Keratinocyte (primary cell): ENCODE results near the gene SIVA1. TPM values are rescaled to one million over a fixed set of nuclear protein-coding genes. Genes with fewer than 3 reads are reported as not detected.

ENCODE experiments used
- DNase-seq: peaks from one replicate; pipeline ENCODE4 v3.0.0-alpha.2; 2011; ENCODE audit warnings: low read depth, missing footprints, low spot score
- FAIRE-seq: peaks from 2 replicates; lab custom pipeline; 2011; peaks lifted over from hg19 to GRCh38; lab: Jason Lieb, UNC
- H2AFZ ChIP-seq: 2 replicates; pipeline ENCODE4 v1.6.0; 2012; ENCODE audit warnings: low read length, control low read depth, inconsistent platforms; ENCODE audit not compliant: control insufficient read depth
- H3K27ac ChIP-seq: 2 replicates; pipeline ENCODE4 v1.5.1; 2011; ENCODE audit warnings: low read length; ENCODE audit not compliant: control insufficient read depth, insufficient read depth
- H3K27me3 ChIP-seq: 3 replicates; pipeline ENCODE4 v1.6.0; 2011; ENCODE audit warnings: low read length; ENCODE audit not compliant: control insufficient read depth, insufficient read depth; ENCODE audit errors: extremely low read depth
- H3K36me3 ChIP-seq, 2 experiments: 2 replicates in 1 of 2; 3 replicates in 1 of 2; pipeline ENCODE4 v1.5.1; 2011; ENCODE audit warnings: low read length in 2 of 2, mild to moderate bottlenecking in 1 of 2; ENCODE audit not compliant: control insufficient read depth in 2 of 2, insufficient read depth in 2 of 2; ENCODE audit errors: extremely low read depth in 1 of 2
- H3K4me1 ChIP-seq: 3 replicates; pipeline ENCODE4 v1.5.1; 2011; ENCODE audit warnings: low read length; ENCODE audit not compliant: control insufficient read depth, insufficient read depth; ENCODE audit errors: extremely low read depth
- H3K4me2 ChIP-seq: 3 replicates; pipeline ENCODE4 v1.6.0; 2011; ENCODE audit warnings: low read depth, low read length; ENCODE audit not compliant: control insufficient read depth, insufficient read depth; ENCODE audit errors: extremely low read depth
- H3K4me3 ChIP-seq, 3 experiments: fragments of 200-600 bp in 1 of 3; sonication (generic) in 1 of 3; 2 replicates in 2 of 3; 3 replicates in 1 of 3; pipeline ENCODE4 v1.5.1; 2011 to 2016; ENCODE audit warnings: low read length in 3 of 3, mild to moderate bottlenecking in 3 of 3, control low read depth in 2 of 3, inconsistent platforms in 1 of 3, low read depth in 1 of 3, mixed read lengths in 1 of 3, mixed run types in 1 of 3, moderate library complexity in 1 of 3; ENCODE audit not compliant: control insufficient read depth in 2 of 3, insufficient read depth in 2 of 3; ENCODE audit errors: extremely low read depth in 1 of 3
- H3K79me2 ChIP-seq: 2 replicates; pipeline ENCODE4 v1.6.0; 2012; ENCODE audit warnings: low read length; ENCODE audit not compliant: control insufficient read depth, insufficient read depth
- H3K9ac ChIP-seq: 3 replicates; pipeline ENCODE4 v1.6.0; 2011; ENCODE audit warnings: low read length; ENCODE audit not compliant: control insufficient read depth, insufficient read depth; ENCODE audit errors: extremely low read depth
- H3K9me1 ChIP-seq: 3 replicates; pipeline ENCODE4 v1.6.0; 2011; ENCODE audit warnings: low read length; ENCODE audit not compliant: control insufficient read depth, insufficient read depth; ENCODE audit errors: extremely low read depth
- H3K9me3 ChIP-seq: 2 replicates; pipeline ENCODE4 v1.5.1; 2012; ENCODE audit warnings: low read depth, low read length; ENCODE audit not compliant: control insufficient read depth
- H4K20me1 ChIP-seq: 3 replicates; pipeline ENCODE4 v1.6.0; 2011; ENCODE audit warnings: low read length; ENCODE audit not compliant: control insufficient read depth, insufficient read depth; ENCODE audit errors: extremely low read depth
- EZH2 ChIP-seq: IDR thresholded peaks from one replicate; pipeline ENCODE4 v1.6.1; 2012; ENCODE audit warnings: inconsistent platforms, mild to moderate bottlenecking, low read length, moderate library complexity
- dilution Hi-C: fragments of 300-500 bp; cut with MboI; formaldehyde crosslinking; loops from one replicate; pipeline ENCODE4 v1.7.0; 2020; ENCODE audit warnings: low sequenced_read_pairs; ENCODE audit not compliant: extremely low pct_ligation_motif_present
- polyA plus RNA-seq, 5 experiments: library from polyadenylated mRNA; depleted of rRNA in 3 of 5; stranded (reverse) in 3 of 5; stranded (forward) in 1 of 5; unstranded in 1 of 5; fragments of >200 nt; gene quantifications; 1 replicate in 1 of 5; 2 replicates in 3 of 5; 3 replicates in 1 of 5; pipeline versions ENCODE4 v1.2.1 to v1.2.3, GENCODE V29; 2011 to 2012; ENCODE audit warnings: missing spikeins in 2 of 5, low read depth in 1 of 5, low replicate concordance in 1 of 5
- TF ChIP-seq, protein P1 (sequence below), 3 experiments: IDR thresholded peaks in 1 of 3; conservative IDR thresholded peaks in 1 of 3; optimal IDR thresholded peaks in 1 of 3; 2 replicates in 2 of 3; 3 replicates in 1 of 3; pipeline versions ENCODE3 to v1.5.1; 2011; ENCODE audit warnings: low read length in 3 of 3, mild to moderate bottlenecking in 3 of 3, moderate library complexity in 2 of 3, control low read depth in 1 of 3, inconsistent platforms in 1 of 3; ENCODE audit not compliant: insufficient read depth in 2 of 3; ENCODE audit errors: extremely low read depth in 1 of 3

Gene SIVA1
- polyA plus RNA-seq, 1 donor (not counting 4 experiments of a cell fraction or from before 2014, with no cell fraction given): 35.3 TPM

DNA sequence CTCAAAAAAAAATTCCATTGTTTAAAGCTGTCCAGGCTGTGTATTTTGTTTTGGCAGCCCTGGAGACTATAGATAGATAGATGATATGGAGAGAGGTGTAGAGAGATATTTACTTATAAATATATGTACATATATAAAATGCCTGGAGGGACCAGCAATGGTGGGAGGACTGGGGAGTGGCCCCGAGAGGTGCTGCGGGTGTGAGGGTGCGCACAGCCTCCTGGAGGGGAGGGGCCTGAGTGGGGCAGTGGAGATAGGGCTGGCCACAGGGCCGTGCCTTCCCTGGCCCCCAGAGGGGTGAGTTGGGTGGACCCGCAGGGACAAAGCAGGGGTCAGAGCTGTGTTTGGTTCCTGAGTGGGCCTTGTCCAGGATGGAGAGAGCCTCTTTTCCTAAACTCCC lies 22.5 kb upstream of the SIVA1 start:
- no peak for DNase-seq
- no peak for TF ChIP-seq EZH2
- TF ChIP-seq, protein P1, sequence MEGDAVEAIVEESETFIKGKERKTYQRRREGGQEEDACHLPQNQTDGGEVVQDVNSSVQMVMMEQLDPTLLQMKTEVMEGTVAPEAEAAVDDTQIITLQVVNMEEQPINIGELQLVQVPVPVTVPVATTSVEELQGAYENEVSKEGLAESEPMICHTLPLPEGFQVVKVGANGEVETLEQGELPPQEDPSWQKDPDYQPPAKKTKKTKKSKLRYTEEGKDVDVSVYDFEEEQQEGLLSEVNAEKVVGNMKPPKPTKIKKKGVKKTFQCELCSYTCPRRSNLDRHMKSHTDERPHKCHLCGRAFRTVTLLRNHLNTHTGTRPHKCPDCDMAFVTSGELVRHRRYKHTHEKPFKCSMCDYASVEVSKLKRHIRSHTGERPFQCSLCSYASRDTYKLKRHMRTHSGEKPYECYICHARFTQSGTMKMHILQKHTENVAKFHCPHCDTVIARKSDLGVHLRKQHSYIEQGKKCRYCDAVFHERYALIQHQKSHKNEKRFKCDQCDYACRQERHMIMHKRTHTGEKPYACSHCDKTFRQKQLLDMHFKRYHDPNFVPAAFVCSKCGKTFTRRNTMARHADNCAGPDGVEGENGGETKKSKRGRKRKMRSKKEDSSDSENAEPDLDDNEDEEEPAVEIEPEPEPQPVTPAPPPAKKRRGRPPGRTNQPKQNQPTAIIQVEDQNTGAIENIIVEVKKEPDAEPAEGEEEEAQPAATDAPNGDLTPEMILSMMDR (optimal IDR thresholded peaks at IDR 0.05 in 1 of 3, IDR thresholded peaks at IDR 0.05 in 1 of 3, conservative IDR thresholded peaks at IDR 0.05 in 1 of 3; ENCODE audit: extremely low read depth in 1 of 3, insufficient read depth in 2 of 3, low read length in 3 of 3): no peak
- Histone ChIP-seq H3K4me2 (no peak overlapping the region), H3K27ac (no peak overlapping the region), H3K9me1 (no peaks in the 10 kb centered on the region), H3K4me3 (no peak overlapping the region), H3K27me3 (peaks cover 5% of the 10 kb centered on the region), H3K79me2 (no peaks in the 10 kb centered on the region), H3K36me3 (no peaks in the 10 kb centered on the region), H4K20me1 (no peaks in the 10 kb centered on the region), H3K9ac (no peak overlapping the region), H3K9me3 (no peaks in the 10 kb centered on the region), H3K4me1 (peaks cover 14% of the 10 kb centered on the region), H2AFZ (no peak overlapping the region)
- dilution Hi-C loops: no loop called here
- no peak for FAIRE-seq

DNA sequence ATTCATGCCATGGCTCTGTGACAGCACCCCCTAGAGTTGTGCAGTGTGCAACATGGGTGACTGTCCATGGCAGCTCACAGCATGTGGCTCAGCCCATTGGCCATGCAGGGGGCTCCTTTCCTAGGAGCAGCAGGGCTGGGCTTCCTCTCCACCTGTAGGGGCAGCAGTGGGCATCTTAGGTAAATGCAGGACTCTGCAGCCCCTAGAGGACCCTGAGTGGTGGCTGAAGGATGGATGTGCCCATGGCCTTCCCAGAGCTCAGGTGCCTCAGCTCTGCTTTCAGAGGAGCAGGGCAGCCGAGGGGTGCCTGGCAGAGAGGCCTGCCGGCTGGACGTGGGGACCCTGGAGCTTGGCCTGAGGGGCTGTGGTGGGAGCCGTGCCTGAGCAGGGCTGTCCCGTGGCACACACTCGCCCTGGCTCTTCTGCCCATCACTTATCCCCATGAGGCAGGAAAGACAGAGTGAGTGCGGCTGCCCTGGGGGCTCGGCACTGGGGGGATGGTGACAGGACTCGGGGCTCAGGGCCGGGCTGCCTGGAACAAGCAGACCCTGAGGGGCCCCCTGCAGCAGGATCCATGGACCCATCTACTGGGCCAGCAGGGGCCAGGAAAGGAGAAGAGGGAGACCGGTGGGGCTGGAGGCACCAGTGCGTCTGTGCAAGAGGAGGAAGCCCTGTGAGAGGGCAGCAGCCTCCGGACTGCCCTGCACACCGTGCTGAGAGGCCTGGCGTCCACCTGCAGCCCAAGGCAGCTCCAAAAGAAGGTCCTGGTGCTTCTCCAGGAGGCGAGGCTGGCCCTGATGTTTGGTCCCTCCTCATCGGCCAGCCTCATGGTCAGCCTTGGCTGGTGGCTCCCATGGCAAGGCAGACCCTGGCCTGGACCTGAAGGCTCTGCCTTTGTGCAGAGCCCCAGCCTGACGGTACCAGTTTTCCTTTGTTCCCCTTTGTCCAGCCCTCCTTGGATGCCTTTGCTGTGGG lies 21.3 kb upstream of the SIVA1 start:
- no peak for TF ChIP-seq EZH2
- TF ChIP-seq, protein P1 (optimal IDR thresholded peaks at IDR 0.05 in 1 of 3, IDR thresholded peaks at IDR 0.05 in 1 of 3, conservative IDR thresholded peaks at IDR 0.05 in 1 of 3; ENCODE audit: extremely low read depth in 1 of 3, insufficient read depth in 2 of 3, low read length in 3 of 3): peak; percentile 33 to 49 (median 49)
- Histone ChIP-seq H3K27ac (no peak overlapping the region), H3K9me3 (no peaks in the 10 kb centered on the region), H3K9me1 (no peaks in the 10 kb centered on the region), H3K36me3 (no peaks in the 10 kb centered on the region), H3K27me3 (peaks cover 2% of the 10 kb centered on the region), H3K4me1 (peaks cover 20% of the 10 kb centered on the region), H3K4me3 (no peak overlapping the region), H4K20me1 (no peaks in the 10 kb centered on the region), H3K9ac (no peak overlapping the region), H3K4me2 (no peak overlapping the region), H2AFZ (no peak overlapping the region), H3K79me2 (no peaks in the 10 kb centered on the region)
- dilution Hi-C loops: no loop called here
- FAIRE-seq (no peak), DNase-seq (no peak)
